ENCODE data around the gene AMER3.

DNA sequence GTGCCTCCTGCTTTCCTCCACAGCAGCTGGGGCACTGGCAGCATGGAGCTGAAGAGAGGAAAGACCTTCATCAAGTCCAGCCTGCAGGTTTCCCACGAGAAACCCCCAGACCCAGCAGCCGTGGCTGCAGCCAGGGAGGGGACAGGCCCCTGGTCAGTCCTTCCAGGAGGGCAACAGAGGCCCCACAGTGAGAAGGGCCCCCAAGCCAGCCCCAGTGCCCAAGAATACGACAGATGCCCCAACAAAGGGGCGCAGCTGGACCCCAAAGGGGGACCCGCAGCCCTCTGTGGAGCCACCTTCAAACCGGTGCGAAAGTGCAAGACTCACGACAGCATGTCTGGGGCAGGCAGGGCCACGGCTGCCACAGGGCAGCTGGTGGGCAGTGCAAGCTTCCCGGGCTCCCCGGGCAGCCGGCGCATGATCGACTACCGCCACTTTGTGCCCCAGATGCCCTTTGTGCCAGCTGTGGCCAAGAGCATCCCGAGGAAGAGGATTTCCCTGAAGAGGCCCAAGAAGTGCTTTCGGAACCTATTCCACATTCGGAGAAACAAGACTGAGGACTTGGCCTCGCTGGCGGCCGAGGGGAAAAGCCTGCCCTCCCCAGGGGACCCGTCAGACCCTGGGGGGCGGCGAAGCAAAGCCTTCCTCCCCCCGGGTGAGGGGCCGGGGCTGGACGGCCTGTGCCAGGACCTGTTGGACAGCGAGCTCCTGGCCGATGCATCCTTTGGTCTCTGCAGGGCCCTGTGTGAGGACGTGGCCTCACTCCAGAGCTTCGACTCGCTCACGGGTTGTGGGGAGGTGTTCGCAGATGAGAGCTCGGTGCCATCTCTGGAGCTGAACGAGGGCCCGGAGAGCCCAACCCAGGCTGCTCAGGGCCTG lies 6.9 kb downstream of the AMER3 start:
- TF ChIP-seq, protein P1, sequence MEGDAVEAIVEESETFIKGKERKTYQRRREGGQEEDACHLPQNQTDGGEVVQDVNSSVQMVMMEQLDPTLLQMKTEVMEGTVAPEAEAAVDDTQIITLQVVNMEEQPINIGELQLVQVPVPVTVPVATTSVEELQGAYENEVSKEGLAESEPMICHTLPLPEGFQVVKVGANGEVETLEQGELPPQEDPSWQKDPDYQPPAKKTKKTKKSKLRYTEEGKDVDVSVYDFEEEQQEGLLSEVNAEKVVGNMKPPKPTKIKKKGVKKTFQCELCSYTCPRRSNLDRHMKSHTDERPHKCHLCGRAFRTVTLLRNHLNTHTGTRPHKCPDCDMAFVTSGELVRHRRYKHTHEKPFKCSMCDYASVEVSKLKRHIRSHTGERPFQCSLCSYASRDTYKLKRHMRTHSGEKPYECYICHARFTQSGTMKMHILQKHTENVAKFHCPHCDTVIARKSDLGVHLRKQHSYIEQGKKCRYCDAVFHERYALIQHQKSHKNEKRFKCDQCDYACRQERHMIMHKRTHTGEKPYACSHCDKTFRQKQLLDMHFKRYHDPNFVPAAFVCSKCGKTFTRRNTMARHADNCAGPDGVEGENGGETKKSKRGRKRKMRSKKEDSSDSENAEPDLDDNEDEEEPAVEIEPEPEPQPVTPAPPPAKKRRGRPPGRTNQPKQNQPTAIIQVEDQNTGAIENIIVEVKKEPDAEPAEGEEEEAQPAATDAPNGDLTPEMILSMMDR (conservative IDR thresholded peaks at IDR 0.05; ENCODE audit: low read length) = no peak
- TF ChIP-seq EZH2phosphoT487 (IDR thresholded peaks at IDR 0.05; ENCODE audit: borderline replicate concordance) = no peak

Data from Loucy (cell line).